IMR-90 (cell line): ENCODE measurements around the gene CABP7. TPM values are rescaled to one million over a fixed set of nuclear protein-coding genes. Genes with fewer than 3 reads are reported as not detected.

Experiments
- ATAC-seq: fragments of 200-7000 bp; cut with Tn5 transposase; 2 replicates; pipeline ENCODE4 v1.9.1; 2020; ENCODE audit warnings: low read depth, mild to moderate bottlenecking, moderate library complexity
- BruUV-seq: library from RNA; stranded (reverse); fragments of 400-500 nt; replicated peaks from 2 replicates; lab custom pipeline; 2021; lab: Mats Ljungman, UMichigan
- CTCF ChIA-PET: fragments of 300-600 bp; formaldehyde crosslinking; extraction: SDS; loops from one replicate; lab custom pipeline; 2021; ENCODE audit warnings: antibody characterized with exemption; lab: Yijun Ruan, JAX
- POLR2A ChIA-PET: fragments of 300-600 bp; sonication (Branson Sonifier 250); formaldehyde crosslinking; loops from one replicate; lab custom pipeline; 2022; ENCODE audit warnings: antibody characterized with exemption; ENCODE audit not compliant: unreplicated experiment; lab: Charles Lee
- DNase-seq: peaks from one replicate; pipeline ENCODE4 v3.0.0; 2013
- H2AFZ ChIP-seq: replicated peaks from 2 replicates; pipeline ENCODE3; 2013; ENCODE audit warnings: low read length, mild to moderate bottlenecking; ENCODE audit not compliant: poor library complexity
- H2AK5ac ChIP-seq: 2 replicates; pipeline ENCODE4 v1.6.1; 2013; ENCODE audit warnings: low read depth, low read length, inconsistent platforms
- H2AK9ac ChIP-seq: replicated peaks from 2 replicates; pipeline ENCODE3; 2013; ENCODE audit warnings: mild to moderate bottlenecking, low read depth, low read length, moderate library complexity; ENCODE audit not compliant: poor library complexity
- H2BK120ac ChIP-seq: 2 replicates; pipeline ENCODE4 v1.6.1; 2013; ENCODE audit warnings: low read depth, low read length, inconsistent platforms
- H2BK15ac ChIP-seq: 3 replicates; pipeline ENCODE4 v1.6.1; 2013; ENCODE audit warnings: low read depth, low read length, inconsistent platforms
- H2BK20ac ChIP-seq: 2 replicates; pipeline ENCODE4 v1.6.1; 2013; ENCODE audit warnings: low read depth, mild to moderate bottlenecking, inconsistent platforms, low read length, moderate library complexity
- H2BK5ac ChIP-seq: 2 replicates; pipeline ENCODE4 v1.6.1; 2013; ENCODE audit warnings: mild to moderate bottlenecking, low read depth, low read length, inconsistent platforms; ENCODE audit not compliant: poor library complexity, severe bottlenecking
- H3K14ac ChIP-seq: replicated peaks from 2 replicates; pipeline ENCODE4 v1.6.1; 2013; ENCODE audit warnings: low read depth, low read length, inconsistent platforms
- H3K18ac ChIP-seq: 2 replicates; pipeline ENCODE4 v1.6.1; 2013; ENCODE audit warnings: low read depth, low read length, control low read depth
- H3K23ac ChIP-seq: 2 replicates; pipeline ENCODE4 v1.6.1; 2013; ENCODE audit warnings: low read depth, low read length, inconsistent platforms
- H3K27ac ChIP-seq: 2 replicates; pipeline ENCODE4 v1.5.1; 2013; ENCODE audit warnings: mild to moderate bottlenecking, control low read depth, low read length; ENCODE audit not compliant: insufficient read depth
- H3K27me3 ChIP-seq: 2 replicates; pipeline ENCODE4 v1.6.1; 2013; ENCODE audit warnings: low read length; ENCODE audit not compliant: control insufficient read depth, insufficient read depth
- H3K36me3 ChIP-seq: 2 replicates; pipeline ENCODE4 v1.6.1; 2013; ENCODE audit warnings: low read length, mixed read lengths; ENCODE audit not compliant: control insufficient read depth, insufficient read depth
- H3K4ac ChIP-seq: 2 replicates; pipeline ENCODE4 v1.6.1; 2013; ENCODE audit warnings: low read depth, low read length, inconsistent platforms
- H3K4me1 ChIP-seq: 2 replicates; pipeline ENCODE4 v1.6.1; 2013; ENCODE audit warnings: low read length, mixed read lengths; ENCODE audit not compliant: control insufficient read depth, insufficient read depth
- H3K4me2 ChIP-seq: 2 replicates; pipeline ENCODE4 v1.6.1; 2013; ENCODE audit warnings: low read depth, mild to moderate bottlenecking, control low read depth, low read length, moderate library complexity
- H3K4me3 ChIP-seq: 2 replicates; pipeline ENCODE4 v1.5.1; 2013; ENCODE audit warnings: low read depth, mild to moderate bottlenecking, control low read depth, low read length, moderate library complexity; ENCODE audit not compliant: insufficient read depth
- H3K56ac ChIP-seq: 2 replicates; pipeline ENCODE4 v1.6.1; 2013; ENCODE audit warnings: low read length, inconsistent platforms; ENCODE audit not compliant: insufficient read depth; ENCODE audit errors: extremely low read depth
- H3K79me1 ChIP-seq, 2 experiments: 2 replicates each; pipeline ENCODE4 v1.6.1; 2013; ENCODE audit warnings: low read length in 2 of 2, inconsistent platforms in 1 of 2, low read depth in 1 of 2
- H3K9ac ChIP-seq: 2 replicates; pipeline ENCODE4 v1.6.1; 2013; ENCODE audit warnings: low read depth, low read length, control low read depth
- H3K9me1 ChIP-seq: 2 replicates; pipeline ENCODE4 v1.6.1; 2013; ENCODE audit warnings: low read length, inconsistent platforms; ENCODE audit not compliant: insufficient read depth
- H3K9me3 ChIP-seq: 2 replicates; pipeline ENCODE4 v1.6.1; 2013; ENCODE audit warnings: low read length; ENCODE audit not compliant: control insufficient read depth, insufficient read depth
- H4K20me1 ChIP-seq: 2 replicates; pipeline ENCODE4 v1.6.1; 2013; ENCODE audit warnings: low read length, inconsistent platforms; ENCODE audit not compliant: insufficient read depth
- H4K5ac ChIP-seq: 2 replicates; pipeline ENCODE4 v1.6.1; 2013; ENCODE audit warnings: mild to moderate bottlenecking, low read depth, low read length, control low read depth
- H4K8ac ChIP-seq, 2 experiments: 2 replicates each; pipeline ENCODE4 v1.6.1; 2013; ENCODE audit warnings: low read depth in 2 of 2, low read length in 2 of 2, control low read depth in 1 of 2, inconsistent platforms in 1 of 2
- H4K91ac ChIP-seq: 2 replicates; pipeline ENCODE4 v1.6.1; 2013; ENCODE audit warnings: low read depth, low read length, inconsistent platforms; ENCODE audit not compliant: insufficient read depth
- BHLHE40 ChIP-seq: fragments of 150-350 bp; IDR thresholded peaks from 2 replicates; pipeline ENCODE4 v1.6.1; 2016; ENCODE audit warnings: mild to moderate bottlenecking, low read depth, low read length
- CEBPB ChIP-seq: IDR thresholded peaks from 2 replicates; pipeline ENCODE4 v1.6.1; 2012; ENCODE audit warnings: low read depth, low read length, improper control_type of control experiment
- CHD1 ChIP-seq: IDR thresholded peaks from 2 replicates; pipeline ENCODE4 v1.6.1; 2012; ENCODE audit warnings: low read depth, low read length, improper control_type of control experiment
- FOS ChIP-seq: fragments of 150-350 bp; IDR thresholded peaks from 2 replicates; pipeline ENCODE4 v1.6.1; 2016; ENCODE audit warnings: low read depth, low read length
- MAFK ChIP-seq: IDR thresholded peaks from 2 replicates; pipeline ENCODE4 v1.6.1; 2012; ENCODE audit warnings: low read depth, low read length, improper control_type of control experiment
- MAZ ChIP-seq: IDR thresholded peaks from 2 replicates; pipeline ENCODE4 v1.6.1; 2012; ENCODE audit warnings: low read depth, mild to moderate bottlenecking, low read length, improper control_type of control experiment, moderate library complexity, borderline replicate concordance
- MXI1 ChIP-seq: IDR thresholded peaks from 2 replicates; pipeline ENCODE4 v1.6.1; 2012; ENCODE audit warnings: low read depth, mild to moderate bottlenecking, low read length, moderate library complexity, borderline replicate concordance
- NFE2L2 ChIP-seq: fragments of 150-350 bp; IDR thresholded peaks from 2 replicates; pipeline ENCODE4 v1.6.1; 2016; ENCODE audit warnings: low read depth, mild to moderate bottlenecking, low read length
- POLR2A ChIP-seq: IDR thresholded peaks from 2 replicates; pipeline ENCODE4 v1.6.1; 2012; ENCODE audit warnings: mild to moderate bottlenecking, low read depth, low read length
- RAD21 ChIP-seq: IDR thresholded peaks from 2 replicates; pipeline ENCODE4 v1.6.1; 2012; ENCODE audit warnings: low read length, improper control_type of control experiment
- RCOR1 ChIP-seq: IDR thresholded peaks from 2 replicates; pipeline ENCODE4 v1.6.1; 2012; ENCODE audit warnings: mild to moderate bottlenecking, low read length, improper control_type of control experiment; ENCODE audit not compliant: insufficient replicate concordance
- RFX5 ChIP-seq: IDR thresholded peaks from 2 replicates; pipeline ENCODE4 v1.8.0; 2012; ENCODE audit warnings: low read depth, mild to moderate bottlenecking, low read length, moderate library complexity
- SMC3 ChIP-seq: fragments of 150-350 bp; IDR thresholded peaks from 2 replicates; pipeline ENCODE4 v1.6.1; 2016; ENCODE audit warnings: low read depth, mild to moderate bottlenecking, antibody characterized with exemption, low read length, moderate library complexity
- WGBS, 2 experiments: methylation state at CpG; one replicate each; pipeline versions ENCODE4 v1.1.5 to v1.1.7; 2013; ENCODE audit warnings: missing lambda C conversion rate in 2 of 2; ENCODE audit not compliant: insufficient read length in 1 of 2; ENCODE audit errors: extremely low coverage in 2 of 2; 5-methylcytosine and 5-hydroxymethylcytosine counted together
- dilution Hi-C: fragments of 300-500 bp; cut with HindIII; formaldehyde crosslinking; loops from one replicate; pipeline ENCODE4 v1.14.3; 2018; ENCODE audit warnings: low sequenced_read_pairs; ENCODE audit not compliant: unreplicated experiment
- in situ Hi-C: fragments of 300-500 bp; cut with MboI; formaldehyde crosslinking; loops from 3 replicates; pipeline ENCODE4 v1.14.3; 2019; ENCODE audit warnings: low sequenced_read_pairs, inconsistent platforms, mixed read lengths
- intact Hi-C: fragments of 100-400 bp; cut with micrococcal nuclease; formaldehyde crosslinking; loops from 2 replicates; pipeline ENCODE4 v1.10.0; 2022
- polyA plus RNA-seq, 3 experiments: library from polyadenylated mRNA; depleted of rRNA; stranded (reverse); fragments of >200 nt; gene quantifications; 2 replicates each; pipeline ENCODE4 v1.2.3, GENCODE V29; 2012; ENCODE audit warnings: low replicate concordance in 1 of 3
- total RNA-seq: library from RNA; depleted of rRNA; stranded (reverse); fragments of >200 nt; gene quantifications from 2 replicates; pipeline ENCODE4 v1.2.3, GENCODE V29; 2012
- TF ChIP-seq, protein P1 (sequence below): conservative IDR thresholded peaks from 2 replicates; pipeline ENCODE4 v1.5.1; 2012; ENCODE audit warnings: mild to moderate bottlenecking, low read depth, low read length, improper control_type of control experiment
- TF ChIP-seq, protein P2 (sequence below): fragments of 150-350 bp; IDR thresholded peaks from 2 replicates; pipeline ENCODE4 v1.6.1; 2016; ENCODE audit warnings: low read depth, mild to moderate bottlenecking, low read length, moderate library complexity, borderline replicate concordance
- TF ChIP-seq, protein P3 (sequence below): fragments of 150-350 bp; IDR thresholded peaks from 2 replicates; pipeline ENCODE4 v1.6.1; 2017; ENCODE audit warnings: mild to moderate bottlenecking, antibody characterized with exemption, low read length, low read depth

Gene CABP7
- total and polyA plus RNA-seq, 2 of the 4 experiments (the other 2 are of a cell fraction), result under 0.01 to 0.03 TPM

DNA sequence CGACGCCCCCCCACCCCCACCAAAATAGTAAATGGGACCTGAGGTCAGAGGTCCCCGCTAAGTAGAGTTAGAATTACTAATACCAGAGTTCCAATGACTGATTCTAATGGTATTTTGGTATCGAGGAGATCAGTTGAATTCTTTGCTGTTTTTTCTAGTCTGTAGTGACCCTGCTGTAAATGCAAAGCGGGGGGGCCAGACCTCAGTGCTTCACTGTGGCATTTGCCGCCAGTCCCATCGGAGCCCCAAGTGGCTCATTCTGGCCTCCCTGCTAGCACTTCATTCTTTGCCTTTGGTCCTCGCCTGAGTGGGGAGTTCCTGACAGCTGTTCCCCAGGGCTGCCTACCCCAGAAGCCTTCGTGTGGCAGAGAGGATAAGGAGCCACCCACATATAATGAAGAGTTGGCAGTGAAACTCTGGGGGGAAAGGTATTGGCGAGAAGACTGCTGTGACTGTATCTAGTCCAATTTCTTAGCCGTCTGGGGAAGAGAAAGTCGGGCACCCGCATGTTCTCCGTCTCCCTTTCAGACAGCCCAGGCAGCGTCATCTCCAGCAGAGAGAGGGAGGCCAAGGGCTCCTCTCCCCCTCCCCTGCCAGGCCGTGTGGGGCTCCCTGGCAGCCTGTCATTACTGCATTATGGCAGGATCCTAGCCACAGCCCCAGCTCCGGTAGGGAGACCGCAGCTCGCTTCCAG lies 19.4 kb upstream of the CABP7 start:
- Histone ChIP-seq H2BK5ac (no peak overlapping the region), H3K23ac (no peak overlapping the region), H3K4me3 (no peak overlapping the region), H4K8ac (no peak overlapping the region), H3K14ac (no peak overlapping the region), H3K4me2 (no peak overlapping the region), H3K9ac (no peak overlapping the region), H2AK9ac (peak overlapping the region; percentile 1), H3K18ac (no peak overlapping the region), H3K9me3 (no peaks in the 10 kb centered on the region), H3K27me3 (peaks cover 2% of the 10 kb centered on the region; the same call in 1 of the 2 replicates), H4K20me1 (peaks cover 10% of the 10 kb centered on the region), H3K27ac (no peak overlapping the region), H4K91ac (no peak overlapping the region), H2BK15ac (no peak overlapping the region), H3K4me1 (peaks cover 14% of the 10 kb centered on the region), H3K4ac (no peak overlapping the region), H3K36me3 (peaks cover 13% of the 10 kb centered on the region), H2AFZ (peak overlapping the region; percentile 44), H2AK5ac (no peak overlapping the region), H3K9me1 (0 out of 2 replicates have a peak, but pooled peaks cover 2% of the 10 kb centered on the region), H3K56ac (no peak overlapping the region), H4K5ac (no peak overlapping the region), H2BK20ac (no peak overlapping the region), H3K79me1 (no peaks in the 10 kb centered on the region), H2BK120ac (no peak overlapping the region)
- dilution Hi-C loops, result no loop called here
- in situ Hi-C loops, result no loop called here
- WGBS, 2 experiments, result 52% methylated on average over 9 of the region's 19 CpGs; no CpG with 5 or more reads in 1 of the 2 experiments
- intact Hi-C loops, result loop anchor here (5.0 kb wide), 1 partner anchor 387 kb away; no protein-coding TSS in a partner anchor
- POLR2A ChIA-PET, result no interaction called here
- ATAC-seq (no peak), DNase-seq (peak; percentile 31)
- CTCF ChIA-PET, result no interaction called here
- no peak for TF ChIP-seq NFE2L2
- TF ChIP-seq POLR2A, result no peak
- no peak for TF ChIP-seq MXI1
- no peak for TF ChIP-seq FOS
- TF ChIP-seq, protein P1, sequence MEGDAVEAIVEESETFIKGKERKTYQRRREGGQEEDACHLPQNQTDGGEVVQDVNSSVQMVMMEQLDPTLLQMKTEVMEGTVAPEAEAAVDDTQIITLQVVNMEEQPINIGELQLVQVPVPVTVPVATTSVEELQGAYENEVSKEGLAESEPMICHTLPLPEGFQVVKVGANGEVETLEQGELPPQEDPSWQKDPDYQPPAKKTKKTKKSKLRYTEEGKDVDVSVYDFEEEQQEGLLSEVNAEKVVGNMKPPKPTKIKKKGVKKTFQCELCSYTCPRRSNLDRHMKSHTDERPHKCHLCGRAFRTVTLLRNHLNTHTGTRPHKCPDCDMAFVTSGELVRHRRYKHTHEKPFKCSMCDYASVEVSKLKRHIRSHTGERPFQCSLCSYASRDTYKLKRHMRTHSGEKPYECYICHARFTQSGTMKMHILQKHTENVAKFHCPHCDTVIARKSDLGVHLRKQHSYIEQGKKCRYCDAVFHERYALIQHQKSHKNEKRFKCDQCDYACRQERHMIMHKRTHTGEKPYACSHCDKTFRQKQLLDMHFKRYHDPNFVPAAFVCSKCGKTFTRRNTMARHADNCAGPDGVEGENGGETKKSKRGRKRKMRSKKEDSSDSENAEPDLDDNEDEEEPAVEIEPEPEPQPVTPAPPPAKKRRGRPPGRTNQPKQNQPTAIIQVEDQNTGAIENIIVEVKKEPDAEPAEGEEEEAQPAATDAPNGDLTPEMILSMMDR, result no peak
- no peak for TF ChIP-seq RCOR1
- TF ChIP-seq RAD21, result no peak
- TF ChIP-seq SMC3, result no peak
- no peak for TF ChIP-seq CHD1
- no peak for TF ChIP-seq MAFK
- TF ChIP-seq, protein P2, sequence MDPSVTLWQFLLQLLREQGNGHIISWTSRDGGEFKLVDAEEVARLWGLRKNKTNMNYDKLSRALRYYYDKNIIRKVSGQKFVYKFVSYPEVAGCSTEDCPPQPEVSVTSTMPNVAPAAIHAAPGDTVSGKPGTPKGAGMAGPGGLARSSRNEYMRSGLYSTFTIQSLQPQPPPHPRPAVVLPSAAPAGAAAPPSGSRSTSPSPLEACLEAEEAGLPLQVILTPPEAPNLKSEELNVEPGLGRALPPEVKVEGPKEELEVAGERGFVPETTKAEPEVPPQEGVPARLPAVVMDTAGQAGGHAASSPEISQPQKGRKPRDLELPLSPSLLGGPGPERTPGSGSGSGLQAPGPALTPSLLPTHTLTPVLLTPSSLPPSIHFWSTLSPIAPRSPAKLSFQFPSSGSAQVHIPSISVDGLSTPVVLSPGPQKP, result no peak
- TF ChIP-seq CEBPB, result no peak
- TF ChIP-seq RFX5, result no peak
- TF ChIP-seq, protein P3, sequence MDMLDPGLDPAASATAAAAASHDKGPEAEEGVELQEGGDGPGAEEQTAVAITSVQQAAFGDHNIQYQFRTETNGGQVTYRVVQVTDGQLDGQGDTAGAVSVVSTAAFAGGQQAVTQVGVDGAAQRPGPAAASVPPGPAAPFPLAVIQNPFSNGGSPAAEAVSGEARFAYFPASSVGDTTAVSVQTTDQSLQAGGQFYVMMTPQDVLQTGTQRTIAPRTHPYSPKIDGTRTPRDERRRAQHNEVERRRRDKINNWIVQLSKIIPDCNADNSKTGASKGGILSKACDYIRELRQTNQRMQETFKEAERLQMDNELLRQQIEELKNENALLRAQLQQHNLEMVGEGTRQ, result no peak
- no peak for TF ChIP-seq MAZ
- TF ChIP-seq BHLHE40, result no peak
- no TSS peak for BruUV-seq
